HCEC 1CT (cell line): ENCODE measurements around the gene TGM5.
"Not testable (repeated sequence)": the region's sequence is repeated elsewhere in the genome, so short reads cannot be mapped to it uniquely, and the experiment has no call there.

ENCODE experiments used
- DNase-seq: peaks from one replicate; pipeline ENCODE4 v3.0.0-alpha.2; 2017

The TGM5 gene

GRCh38 chr15:43274136-43274535, 7.4 kb upstream of the TGM5 start:
- DNase-seq = peak; percentile 4

GRCh38 chr15:43273243-43273642, 6.5 kb upstream of the TGM5 start:
- no peak for DNase-seq

GRCh38 chr15:43271908-43272307, 5.2 kb upstream of the TGM5 start:
- not testable (repeated sequence) for DNase-seq

DNA sequence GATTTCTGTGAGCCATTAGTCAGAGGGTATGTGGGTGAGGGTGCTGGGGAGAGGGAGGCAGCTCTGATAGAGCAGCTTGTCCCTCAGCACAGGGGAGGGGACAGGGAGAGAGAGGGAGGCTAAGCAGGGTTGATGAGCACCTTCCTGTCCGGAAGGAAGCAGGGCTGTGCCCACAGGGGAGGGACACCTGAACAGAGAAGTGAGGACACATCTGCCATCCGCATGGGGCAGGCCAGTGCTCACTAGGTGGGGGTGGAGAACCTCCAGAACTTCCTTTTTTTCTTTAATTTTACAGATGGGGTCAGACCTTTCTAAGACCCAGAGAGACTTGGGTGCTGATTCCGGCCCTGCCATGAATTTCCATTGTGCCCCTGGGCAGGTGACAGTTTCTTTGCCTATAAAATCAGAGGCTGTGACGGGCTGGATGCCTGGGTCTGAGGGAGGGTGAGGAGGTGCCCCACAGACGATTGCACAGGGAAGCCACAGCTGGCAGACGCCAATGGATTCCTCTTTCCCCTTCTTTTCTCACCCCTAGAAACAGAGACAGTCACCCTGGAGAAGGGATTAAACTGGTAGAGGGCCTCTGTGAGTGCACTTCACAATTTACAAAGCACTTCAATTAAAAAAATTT, 4.1 kb upstream of the TGM5 start:
- DNase-seq = no peak

- DNase-seq = no peak
Observed at GRCh38 chr15:43270113-43270665, 3.5 kb upstream of the TGM5 start.

DNA sequence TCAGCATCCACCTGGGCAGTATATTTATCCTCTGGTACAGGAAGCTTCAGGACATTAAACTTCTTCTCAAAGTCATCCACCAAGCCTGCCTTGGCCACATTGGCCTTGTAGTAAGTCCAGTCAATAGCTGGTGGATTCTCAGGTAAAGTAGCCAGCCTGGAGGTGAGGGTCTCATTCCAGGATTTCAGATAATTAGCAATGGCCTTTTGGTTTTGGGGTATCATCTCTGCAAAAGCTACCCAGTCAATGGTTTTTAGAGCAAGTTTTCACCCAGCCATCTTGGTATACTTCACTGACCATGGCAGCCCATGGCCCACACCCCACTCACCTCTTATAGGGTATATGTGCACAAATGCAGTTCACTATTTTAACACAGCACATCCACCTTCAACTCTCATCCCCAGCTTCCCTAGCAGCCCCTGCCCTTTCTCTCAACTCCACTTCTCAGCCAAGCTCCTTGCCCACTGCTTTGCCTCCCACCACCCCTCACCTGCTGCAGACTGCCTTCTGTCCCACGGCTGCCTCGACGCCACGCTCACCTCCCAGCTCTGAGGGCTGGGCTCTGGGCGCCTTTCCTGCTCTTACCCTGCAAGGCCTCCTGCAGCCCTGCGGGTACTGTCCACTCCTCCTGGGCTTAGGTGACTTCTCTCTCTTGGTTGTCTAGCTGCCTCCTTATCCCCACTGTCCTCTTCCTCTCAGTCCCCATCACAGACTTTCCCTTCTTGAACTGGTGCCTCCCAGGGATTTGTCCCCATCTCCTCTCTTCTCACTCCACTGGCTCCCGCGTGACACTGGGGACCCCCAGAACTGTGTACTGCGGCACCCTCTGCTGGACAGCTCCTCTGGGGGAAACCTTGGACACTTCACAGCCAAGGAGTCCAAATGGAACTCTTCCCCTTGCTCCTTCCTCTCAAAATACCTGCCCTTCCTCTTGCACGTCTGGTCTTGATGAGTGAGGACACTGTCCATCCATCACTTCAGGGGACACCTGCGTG, 1.7 kb upstream of the TGM5 start:
- no peak for DNase-seq

DNA sequence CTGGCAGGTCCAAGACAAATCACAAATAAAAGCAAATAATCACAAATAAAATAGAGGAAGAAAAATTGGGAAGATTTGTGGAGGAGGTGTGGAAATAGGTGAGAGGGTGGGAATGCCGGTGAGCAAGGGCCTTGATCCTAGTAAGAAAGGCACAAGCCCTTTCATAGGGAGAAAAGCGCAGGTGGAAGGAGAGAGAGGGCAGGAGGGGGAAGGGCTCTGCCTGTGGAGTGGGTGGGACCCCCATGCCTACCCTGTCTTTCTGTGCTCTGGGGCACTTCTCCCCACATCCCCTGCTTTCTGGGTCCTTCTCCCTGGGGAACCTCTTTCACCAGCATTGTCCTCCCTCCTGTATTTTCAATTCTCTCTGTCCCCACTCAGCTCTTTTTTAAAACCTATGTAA, 711 bp upstream of the TGM5 start:
- DNase-seq = no peak

DNA sequence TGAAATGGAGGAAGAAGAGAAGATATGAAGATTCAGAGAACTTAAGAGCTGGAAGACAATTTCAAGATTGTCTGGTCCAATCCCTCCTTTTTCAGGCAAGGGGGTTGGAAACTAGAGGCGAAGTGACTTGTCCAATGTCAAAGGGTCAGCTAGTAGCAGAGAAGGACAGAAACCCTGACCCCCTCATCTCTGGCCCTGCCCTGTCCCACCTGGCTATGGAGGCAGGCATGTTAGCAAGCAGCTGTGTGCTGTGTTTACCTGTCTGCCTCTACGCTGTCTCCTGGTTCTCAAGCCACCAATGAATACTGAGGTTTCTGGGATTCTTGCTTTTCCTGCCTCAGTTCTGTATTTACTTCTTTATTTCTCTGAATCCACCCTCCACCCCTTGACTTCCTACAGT, 342 bp downstream of the TGM5 start:
- DNase-seq = no peak

GRCh38 chr15:43260011-43260615, 6.6 kb downstream of the TGM5 start:
- no peak for DNase-seq

DNA sequence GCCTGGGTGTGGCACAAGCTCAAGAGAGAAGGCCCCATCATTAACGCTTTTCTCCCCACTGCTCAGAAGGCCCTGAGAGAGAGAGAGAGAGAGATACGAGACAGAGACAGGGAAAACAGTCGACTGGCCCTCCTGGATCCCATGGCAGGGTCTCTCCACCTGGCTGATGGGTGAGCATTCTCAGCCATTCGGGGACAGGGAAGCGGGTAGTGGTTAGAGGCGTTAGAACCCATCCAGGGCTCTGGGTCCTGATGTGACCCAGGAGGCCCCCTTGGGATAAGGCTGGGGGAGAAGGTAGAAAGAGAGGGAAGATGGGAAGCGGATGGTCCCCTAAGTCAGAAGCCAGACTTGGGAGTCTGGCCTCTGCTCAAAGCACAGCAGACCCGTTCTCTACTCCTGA, 7.9 kb downstream of the TGM5 start:
- no peak for DNase-seq

GRCh38 chr15:43256341-43256740, 10.4 kb downstream of the TGM5 start:
- no peak for DNase-seq

DNA sequence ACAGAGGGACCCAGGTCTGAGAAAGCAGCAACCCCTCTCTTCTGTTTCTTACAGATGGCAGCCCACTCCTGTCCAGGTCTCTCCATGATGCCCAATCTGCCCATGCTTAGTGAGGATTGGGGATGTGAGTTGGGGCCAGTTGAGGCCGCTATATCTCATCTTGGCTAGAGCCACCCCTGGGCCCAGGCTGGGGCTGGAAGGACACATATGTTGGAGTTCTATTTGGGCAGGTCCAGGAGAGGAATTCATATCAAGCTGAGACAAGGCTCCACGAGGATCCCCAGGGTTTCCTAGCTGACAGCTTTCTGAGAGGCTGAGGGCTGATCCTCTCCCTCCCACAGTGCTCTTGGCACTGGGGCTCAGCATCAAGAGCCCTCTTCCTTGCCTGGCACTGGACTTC, 11.4 kb downstream of the TGM5 start:
- no peak for DNase-seq

GRCh38 chr15:43253431-43254403, 13.0 kb downstream of the TGM5 start:
- DNase-seq = no peak

DNA sequence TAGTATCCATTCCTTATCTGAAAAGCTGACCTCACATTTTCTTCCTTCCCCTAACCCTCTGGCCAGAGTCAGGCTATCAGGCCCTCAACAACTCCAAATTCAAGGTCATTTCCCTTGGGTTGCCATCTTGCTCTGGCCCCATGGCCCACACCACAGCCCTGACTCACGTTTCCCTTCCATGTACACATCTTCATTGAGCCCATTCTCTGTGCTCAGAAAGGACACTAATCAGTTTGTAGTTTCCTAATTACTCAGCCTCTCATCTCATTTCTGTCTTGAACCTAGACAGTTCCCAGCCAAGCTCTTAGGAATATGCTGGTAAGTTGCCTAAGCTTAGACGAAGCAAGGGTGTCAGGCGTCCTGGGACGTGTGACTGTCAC, 14.9 kb downstream of the TGM5 start:
- DNase-seq = no peak

GRCh38 chr15:43251185-43251870, 15.4 kb downstream of the TGM5 start:
- no peak for DNase-seq

- no peak for DNase-seq
Observed at GRCh38 chr15:43250785-43251184, 15.9 kb downstream of the TGM5 start.

DNA sequence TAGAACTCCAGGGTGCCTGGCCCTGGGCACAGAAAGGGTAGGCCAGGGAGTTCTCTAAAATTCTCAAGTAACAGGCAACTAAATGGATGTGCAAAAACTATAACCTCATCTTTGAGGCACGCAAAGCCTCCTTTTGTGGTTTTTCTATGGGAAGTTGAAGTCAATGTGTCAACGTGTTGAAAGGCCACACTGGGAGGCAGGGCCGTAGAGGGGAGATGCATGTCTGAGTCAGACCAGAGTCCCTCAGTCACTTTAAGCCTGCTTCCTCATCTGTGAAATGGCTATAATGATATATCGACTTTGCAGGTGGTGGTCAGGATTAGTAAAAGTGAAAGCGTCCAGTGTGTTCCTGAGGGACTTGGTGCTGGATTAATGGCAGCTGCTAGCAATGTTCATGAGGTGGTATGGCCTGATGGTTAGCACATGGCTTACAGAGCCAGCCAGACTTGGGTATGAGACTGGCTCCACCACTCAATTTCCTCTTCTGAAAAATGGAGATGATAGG, 17.0 kb downstream of the TGM5 start:
- peak; percentile 64 for DNase-seq

GRCh38 chr15:43249236-43249635, 17.5 kb downstream of the TGM5 start:
- no peak for DNase-seq

- no peak for DNase-seq
Observed at GRCh38 chr15:43246261-43246774, 20.4 kb downstream of the TGM5 start.

GRCh38 chr15:43244092-43244491, 22.6 kb downstream of the TGM5 start:
- no peak for DNase-seq

DNA sequence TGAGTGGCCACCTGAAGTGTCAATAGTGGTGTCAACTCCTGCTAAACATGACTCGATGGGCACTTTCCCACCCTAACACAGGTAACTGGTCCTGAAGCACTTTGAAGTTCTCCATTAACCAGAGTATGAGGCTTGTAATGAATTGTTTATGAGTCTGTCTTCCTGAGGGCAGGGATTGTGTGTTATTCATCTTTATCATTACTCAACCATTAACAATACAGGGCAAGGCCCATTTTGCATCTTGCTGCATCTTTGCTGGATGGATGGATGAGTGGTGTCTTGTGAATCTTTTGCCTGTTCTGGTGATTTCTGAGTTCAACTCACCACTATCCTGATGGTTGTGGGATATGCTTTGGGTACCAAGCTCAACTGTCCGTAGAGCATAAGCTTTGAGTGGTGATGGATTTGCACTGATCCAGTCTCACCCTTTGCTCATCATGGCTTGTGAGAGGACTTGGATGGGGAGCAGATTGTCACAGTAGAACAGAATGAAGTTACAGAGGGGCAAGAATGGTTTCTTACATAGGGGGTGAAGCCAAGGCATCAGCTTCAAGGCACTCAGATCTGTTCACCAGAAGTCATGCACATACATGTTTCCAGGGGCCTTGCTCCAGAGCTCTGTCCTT, 23.6 kb downstream of the TGM5 start:
- DNase-seq = no peak
